Keratinocyte (primary cell): ENCODE results near the gene CCNB1IP1. TPM values are rescaled to one million over a fixed set of nuclear protein-coding genes. Genes with fewer than 3 reads are reported as not detected.

Experiments used
- DNase-seq: peaks from one replicate; pipeline ENCODE4 v3.0.0-alpha.2; 2011; ENCODE audit warnings: low read depth, missing footprints, low spot score
- FAIRE-seq: peaks from 2 replicates; lab custom pipeline; 2011; peaks lifted over from hg19 to GRCh38; lab: Jason Lieb, UNC
- H2AFZ ChIP-seq: 2 replicates; pipeline ENCODE4 v1.6.0; 2012; ENCODE audit warnings: low read length, control low read depth, inconsistent platforms; ENCODE audit not compliant: control insufficient read depth
- H3K27ac ChIP-seq: 2 replicates; pipeline ENCODE4 v1.5.1; 2011; ENCODE audit warnings: low read length; ENCODE audit not compliant: control insufficient read depth, insufficient read depth
- H3K27me3 ChIP-seq: 3 replicates; pipeline ENCODE4 v1.6.0; 2011; ENCODE audit warnings: low read length; ENCODE audit not compliant: control insufficient read depth, insufficient read depth; ENCODE audit errors: extremely low read depth
- H3K36me3 ChIP-seq, 2 experiments: 2 replicates in 1 of 2; 3 replicates in 1 of 2; pipeline ENCODE4 v1.5.1; 2011; ENCODE audit warnings: low read length in 2 of 2, mild to moderate bottlenecking in 1 of 2; ENCODE audit not compliant: control insufficient read depth in 2 of 2, insufficient read depth in 2 of 2; ENCODE audit errors: extremely low read depth in 1 of 2
- H3K4me1 ChIP-seq: 3 replicates; pipeline ENCODE4 v1.5.1; 2011; ENCODE audit warnings: low read length; ENCODE audit not compliant: control insufficient read depth, insufficient read depth; ENCODE audit errors: extremely low read depth
- H3K4me2 ChIP-seq: 3 replicates; pipeline ENCODE4 v1.6.0; 2011; ENCODE audit warnings: low read depth, low read length; ENCODE audit not compliant: control insufficient read depth, insufficient read depth; ENCODE audit errors: extremely low read depth
- H3K4me3 ChIP-seq, 3 experiments: fragments of 200-600 bp in 1 of 3; sonication (generic) in 1 of 3; 2 replicates in 2 of 3; 3 replicates in 1 of 3; pipeline ENCODE4 v1.5.1; 2011 to 2016; ENCODE audit warnings: low read length in 3 of 3, mild to moderate bottlenecking in 3 of 3, control low read depth in 2 of 3, inconsistent platforms in 1 of 3, low read depth in 1 of 3, mixed read lengths in 1 of 3, mixed run types in 1 of 3, moderate library complexity in 1 of 3; ENCODE audit not compliant: control insufficient read depth in 2 of 3, insufficient read depth in 2 of 3; ENCODE audit errors: extremely low read depth in 1 of 3
- H3K79me2 ChIP-seq: 2 replicates; pipeline ENCODE4 v1.6.0; 2012; ENCODE audit warnings: low read length; ENCODE audit not compliant: control insufficient read depth, insufficient read depth
- H3K9ac ChIP-seq: 3 replicates; pipeline ENCODE4 v1.6.0; 2011; ENCODE audit warnings: low read length; ENCODE audit not compliant: control insufficient read depth, insufficient read depth; ENCODE audit errors: extremely low read depth
- H3K9me1 ChIP-seq: 3 replicates; pipeline ENCODE4 v1.6.0; 2011; ENCODE audit warnings: low read length; ENCODE audit not compliant: control insufficient read depth, insufficient read depth; ENCODE audit errors: extremely low read depth
- H3K9me3 ChIP-seq: 2 replicates; pipeline ENCODE4 v1.5.1; 2012; ENCODE audit warnings: low read depth, low read length; ENCODE audit not compliant: control insufficient read depth
- H4K20me1 ChIP-seq: 3 replicates; pipeline ENCODE4 v1.6.0; 2011; ENCODE audit warnings: low read length; ENCODE audit not compliant: control insufficient read depth, insufficient read depth; ENCODE audit errors: extremely low read depth
- EZH2 ChIP-seq: IDR thresholded peaks from one replicate; pipeline ENCODE4 v1.6.1; 2012; ENCODE audit warnings: inconsistent platforms, mild to moderate bottlenecking, low read length, moderate library complexity
- dilution Hi-C: fragments of 300-500 bp; cut with MboI; formaldehyde crosslinking; loops from one replicate; pipeline ENCODE4 v1.7.0; 2020; ENCODE audit warnings: low sequenced_read_pairs; ENCODE audit not compliant: extremely low pct_ligation_motif_present
- polyA plus RNA-seq, 5 experiments: library from polyadenylated mRNA; depleted of rRNA in 3 of 5; stranded (reverse) in 3 of 5; stranded (forward) in 1 of 5; unstranded in 1 of 5; fragments of >200 nt; gene quantifications; 1 replicate in 1 of 5; 2 replicates in 3 of 5; 3 replicates in 1 of 5; pipeline versions ENCODE4 v1.2.1 to v1.2.3, GENCODE V29; 2011 to 2012; ENCODE audit warnings: missing spikeins in 2 of 5, low read depth in 1 of 5, low replicate concordance in 1 of 5
- TF ChIP-seq, protein P1 (sequence below), 3 experiments: IDR thresholded peaks in 1 of 3; conservative IDR thresholded peaks in 1 of 3; optimal IDR thresholded peaks in 1 of 3; 2 replicates in 2 of 3; 3 replicates in 1 of 3; pipeline versions ENCODE3 to v1.5.1; 2011; ENCODE audit warnings: low read length in 3 of 3, mild to moderate bottlenecking in 3 of 3, moderate library complexity in 2 of 3, control low read depth in 1 of 3, inconsistent platforms in 1 of 3; ENCODE audit not compliant: insufficient read depth in 2 of 3; ENCODE audit errors: extremely low read depth in 1 of 3

The CCNB1IP1 gene
- polyA plus RNA-seq, 1 donor (not counting 4 experiments of a cell fraction or from before 2014, with no cell fraction given) = 65.8 TPM

DNA sequence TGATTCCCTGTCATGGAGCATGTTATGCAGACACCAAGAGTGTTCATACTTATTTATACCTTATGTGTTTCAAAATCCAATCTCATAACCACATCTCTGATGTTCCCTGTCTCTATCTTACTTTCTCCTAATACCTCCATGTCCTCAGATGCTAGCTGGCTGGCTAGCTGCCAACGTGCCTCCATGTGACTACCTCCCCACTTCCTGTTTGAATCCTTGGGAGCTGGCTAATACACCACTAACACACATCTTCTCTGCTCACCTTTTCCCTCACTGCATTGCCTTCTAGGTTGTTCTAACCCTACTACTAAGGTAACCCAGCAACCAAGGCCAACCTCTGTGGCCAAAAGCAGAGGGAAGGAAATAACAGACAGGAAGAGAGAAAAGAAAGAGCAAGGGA, 54.7 kb downstream of the CCNB1IP1 start:
- H3K4me3 ChIP-seq = no peak overlapping the region
- H4K20me1 ChIP-seq = no peaks in the 10 kb centered on the region
- no peaks in the 10 kb centered on the region for H3K4me1 ChIP-seq
- H3K9me3 ChIP-seq = no peaks in the 10 kb centered on the region
- H3K27me3 ChIP-seq = no peaks in the 10 kb centered on the region
- FAIRE-seq (no peak), DNase-seq (no peak)
- TF ChIP-seq, protein P1, sequence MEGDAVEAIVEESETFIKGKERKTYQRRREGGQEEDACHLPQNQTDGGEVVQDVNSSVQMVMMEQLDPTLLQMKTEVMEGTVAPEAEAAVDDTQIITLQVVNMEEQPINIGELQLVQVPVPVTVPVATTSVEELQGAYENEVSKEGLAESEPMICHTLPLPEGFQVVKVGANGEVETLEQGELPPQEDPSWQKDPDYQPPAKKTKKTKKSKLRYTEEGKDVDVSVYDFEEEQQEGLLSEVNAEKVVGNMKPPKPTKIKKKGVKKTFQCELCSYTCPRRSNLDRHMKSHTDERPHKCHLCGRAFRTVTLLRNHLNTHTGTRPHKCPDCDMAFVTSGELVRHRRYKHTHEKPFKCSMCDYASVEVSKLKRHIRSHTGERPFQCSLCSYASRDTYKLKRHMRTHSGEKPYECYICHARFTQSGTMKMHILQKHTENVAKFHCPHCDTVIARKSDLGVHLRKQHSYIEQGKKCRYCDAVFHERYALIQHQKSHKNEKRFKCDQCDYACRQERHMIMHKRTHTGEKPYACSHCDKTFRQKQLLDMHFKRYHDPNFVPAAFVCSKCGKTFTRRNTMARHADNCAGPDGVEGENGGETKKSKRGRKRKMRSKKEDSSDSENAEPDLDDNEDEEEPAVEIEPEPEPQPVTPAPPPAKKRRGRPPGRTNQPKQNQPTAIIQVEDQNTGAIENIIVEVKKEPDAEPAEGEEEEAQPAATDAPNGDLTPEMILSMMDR (optimal IDR thresholded peaks at IDR 0.05 in 1 of 3, IDR thresholded peaks at IDR 0.05 in 1 of 3, conservative IDR thresholded peaks at IDR 0.05 in 1 of 3; ENCODE audit: extremely low read depth in 1 of 3, insufficient read depth in 2 of 3, low read length in 3 of 3) = no peak
- TF ChIP-seq EZH2 = no peak
- H3K4me2 ChIP-seq = no peak overlapping the region
- dilution Hi-C loops = no loop called here
- no peak overlapping the region for H3K27ac ChIP-seq
- H3K36me3 ChIP-seq = no peaks in the 10 kb centered on the region
- H3K9me1 ChIP-seq = no peaks in the 10 kb centered on the region
- no peak overlapping the region for H3K9ac ChIP-seq
- H3K79me2 ChIP-seq = no peaks in the 10 kb centered on the region
- H2AFZ ChIP-seq = peak overlapping the region; percentile 74

DNA sequence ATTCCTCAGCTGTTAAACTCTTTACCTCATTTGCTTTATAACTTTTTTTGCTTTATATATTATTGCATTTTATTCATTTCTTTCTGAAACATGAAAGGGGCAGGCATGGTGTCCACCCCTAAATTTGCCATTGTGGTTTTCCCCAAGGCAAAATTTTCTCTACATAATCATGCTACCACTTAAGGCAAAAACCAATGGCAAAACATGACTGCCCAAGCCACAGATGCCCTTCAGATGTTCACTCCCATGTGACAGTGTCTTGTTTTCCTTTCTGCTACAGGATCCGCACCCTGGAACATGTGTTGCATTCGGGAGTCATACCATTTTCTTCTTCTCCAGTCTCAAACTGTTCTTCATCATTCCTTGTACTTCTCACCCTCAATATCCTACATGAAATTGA, 55.7 kb downstream of the CCNB1IP1 start:
- H3K36me3 ChIP-seq = no peaks in the 10 kb centered on the region
- no peaks in the 10 kb centered on the region for H3K4me1 ChIP-seq
- no peak overlapping the region for H3K9ac ChIP-seq
- no peak overlapping the region for H3K4me3 ChIP-seq
- no peaks in the 10 kb centered on the region for H3K27me3 ChIP-seq
- no peak overlapping the region for H3K4me2 ChIP-seq
- no peak overlapping the region for H2AFZ ChIP-seq
- H4K20me1 ChIP-seq = no peaks in the 10 kb centered on the region
- TF ChIP-seq EZH2 = no peak
- TF ChIP-seq, protein P1 (optimal IDR thresholded peaks at IDR 0.05 in 1 of 3, IDR thresholded peaks at IDR 0.05 in 1 of 3, conservative IDR thresholded peaks at IDR 0.05 in 1 of 3; ENCODE audit: extremely low read depth in 1 of 3, insufficient read depth in 2 of 3, low read length in 3 of 3) = no peak
- peaks cover 2% of the 10 kb centered on the region for H3K9me3 ChIP-seq
- no peak overlapping the region for H3K27ac ChIP-seq
- H3K9me1 ChIP-seq = no peaks in the 10 kb centered on the region
- no peak for DNase-seq
- H3K79me2 ChIP-seq = no peaks in the 10 kb centered on the region
- dilution Hi-C loops = no loop called here
- no peak for FAIRE-seq
